NCI-H345 treated with DMSO at 0.1 percent for 48 hours (cell line): ENCODE data around the gene ADCY3.
A peak's percentile ranks its signal among the peaks of the same experiment; 100 is the strongest.

Experiments used
- DNase-seq: peaks from one replicate; lab custom pipeline; 2025; ENCODE audit not compliant: unreplicated experiment; lab: John Stamatoyannopoulos, UW

ADCY3 gene

GRCh38 chr2:24832073-24832461 is 88.0 kb downstream of the ADCY3 start:
- DNase-seq, result peak; percentile 31

- no peak for DNase-seq
Observed at GRCh38 chr2:24831221-24832072, 88.6 kb downstream of the ADCY3 start.

GRCh38 chr2:24830786-24831185 is 89.3 kb downstream of the ADCY3 start:
- DNase-seq, result no peak

GRCh38 chr2:24830351-24830750 is 89.7 kb downstream of the ADCY3 start:
- no peak for DNase-seq

- no peak for DNase-seq
Observed at GRCh38 chr2:24828238-24828996, 91.6 kb downstream of the ADCY3 start.

- peak; percentile 61 for DNase-seq
Observed at GRCh38 chr2:24827321-24828237, 92.5 kb downstream of the ADCY3 start.

- no peak for DNase-seq
Observed at GRCh38 chr2:24826773-24827145, 93.3 kb downstream of the ADCY3 start.

GRCh38 chr2:24825883-24826772 is 93.9 kb downstream of the ADCY3 start:
- DNase-seq, result no peak

GRCh38 chr2:24824966-24825882 is 94.8 kb downstream of the ADCY3 start:
- no peak for DNase-seq

- no peak for DNase-seq
Observed at GRCh38 chr2:24824071-24824588, 95.9 kb downstream of the ADCY3 start.

- peak; percentile 94 for DNase-seq
Observed at GRCh38 chr2:24822049-24822706, 97.9 kb downstream of the ADCY3 start.

GRCh38 chr2:24821433-24821891 is 98.6 kb downstream of the ADCY3 start:
- no peak for DNase-seq

- DNase-seq, result no peak
Observed at GRCh38 chr2:24820598-24821432, 99.2 kb downstream of the ADCY3 start.

- no peak for DNase-seq
Observed at GRCh38 chr2:24820175-24820513, 99.9 kb downstream of the ADCY3 start.

- DNase-seq, result no peak
Observed at GRCh38 chr2:24819442-24820174, 100.4 kb downstream of the ADCY3 start.

GRCh38 chr2:24818721-24819167 is 101.3 kb downstream of the ADCY3 start:
- no peak for DNase-seq

GRCh38 chr2:24816884-24817283 is 103.2 kb downstream of the ADCY3 start:
- no peak for DNase-seq
